OCI-LY7 (cell line): Measurements from ENCODE around the gene SKA1.

Experiments
- EZH2phosphoT487 ChIP-seq: fragments of 200-600 bp; sonication (generic); IDR thresholded peaks from 2 replicates; pipeline ENCODE4 v1.6.1; 2018; ENCODE audit warnings: low read depth, borderline replicate concordance, mild to moderate bottlenecking, mixed run types, antibody characterized with exemption, low read length, moderate library complexity, mixed read lengths
- TF ChIP-seq, protein P1 (sequence below): fragments of 200-600 bp; sonication (generic); conservative IDR thresholded peaks from 2 replicates; pipeline ENCODE4 v1.5.1; 2014; ENCODE audit warnings: mild to moderate bottlenecking, antibody characterized with exemption, low read length, moderate library complexity, mixed read lengths

DNA sequence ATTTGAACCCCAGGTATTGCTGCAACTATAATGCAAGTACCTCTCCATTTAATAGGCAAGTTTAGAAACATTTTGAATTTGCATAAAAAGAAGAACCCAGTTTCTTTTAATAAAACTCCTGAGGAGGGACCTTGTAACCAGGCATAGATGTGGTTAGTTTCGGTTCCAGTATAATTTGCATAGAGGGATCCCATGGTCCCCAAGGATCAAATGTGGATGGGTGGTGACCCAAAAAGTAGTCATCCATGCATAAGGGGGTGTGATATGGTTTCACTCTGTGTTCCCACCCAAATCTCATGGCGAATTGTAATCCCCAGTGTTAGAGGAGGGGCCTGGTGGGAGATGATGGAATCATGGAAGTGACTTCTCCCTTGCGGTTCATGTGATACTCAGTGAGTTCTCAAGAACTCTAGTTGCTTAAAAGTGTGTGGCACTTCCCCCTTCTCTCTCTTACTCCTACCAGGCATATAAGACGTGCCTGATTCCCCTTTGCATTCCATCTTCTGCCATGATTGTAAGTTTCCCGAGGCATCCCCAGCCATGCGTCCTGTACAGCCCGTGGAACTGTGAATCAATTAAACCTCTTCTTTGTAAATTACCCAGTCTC lies 40.2 kb upstream of the SKA1 start:
- TF ChIP-seq, protein P1, sequence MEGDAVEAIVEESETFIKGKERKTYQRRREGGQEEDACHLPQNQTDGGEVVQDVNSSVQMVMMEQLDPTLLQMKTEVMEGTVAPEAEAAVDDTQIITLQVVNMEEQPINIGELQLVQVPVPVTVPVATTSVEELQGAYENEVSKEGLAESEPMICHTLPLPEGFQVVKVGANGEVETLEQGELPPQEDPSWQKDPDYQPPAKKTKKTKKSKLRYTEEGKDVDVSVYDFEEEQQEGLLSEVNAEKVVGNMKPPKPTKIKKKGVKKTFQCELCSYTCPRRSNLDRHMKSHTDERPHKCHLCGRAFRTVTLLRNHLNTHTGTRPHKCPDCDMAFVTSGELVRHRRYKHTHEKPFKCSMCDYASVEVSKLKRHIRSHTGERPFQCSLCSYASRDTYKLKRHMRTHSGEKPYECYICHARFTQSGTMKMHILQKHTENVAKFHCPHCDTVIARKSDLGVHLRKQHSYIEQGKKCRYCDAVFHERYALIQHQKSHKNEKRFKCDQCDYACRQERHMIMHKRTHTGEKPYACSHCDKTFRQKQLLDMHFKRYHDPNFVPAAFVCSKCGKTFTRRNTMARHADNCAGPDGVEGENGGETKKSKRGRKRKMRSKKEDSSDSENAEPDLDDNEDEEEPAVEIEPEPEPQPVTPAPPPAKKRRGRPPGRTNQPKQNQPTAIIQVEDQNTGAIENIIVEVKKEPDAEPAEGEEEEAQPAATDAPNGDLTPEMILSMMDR: no peak
- no peak for TF ChIP-seq EZH2phosphoT487
